GM21619 (cell line): Measurements from ENCODE around the gene LPCAT4.

Experiments used
- ATAC-seq: cut with Tn5 transposase; IDR thresholded peaks from one replicate; pipeline ENCODE4 v1.9.1; 2021; ENCODE audit not compliant: unreplicated experiment

LPCAT4 gene

GRCh38 chr15:34337557-34338306, 29.3 kb downstream of the LPCAT4 start, which contains the start of gene SLC12A6:
Gene SLC12A6, minus strand, starts transcription at chr15:34337781. Its CDS starts 1,101 bp downstream, at chr15:34336680.
- ATAC-seq = peak; percentile 70

- ATAC-seq = peak; percentile 9
Observed at GRCh38 chr15:34336991-34337556, 29.9 kb downstream of the LPCAT4 start.

GRCh38 chr15:34336231-34336990, 30.6 kb downstream of the LPCAT4 start:
- ATAC-seq = no peak

GRCh38 chr15:34335176-34336032, 31.6 kb downstream of the LPCAT4 start:
- ATAC-seq = no peak

- ATAC-seq = no peak
Observed at GRCh38 chr15:34334672-34335071, 32.3 kb downstream of the LPCAT4 start.

- no peak for ATAC-seq
Observed at GRCh38 chr15:34332553-34333120, 34.4 kb downstream of the LPCAT4 start.

GRCh38 chr15:34331809-34332208, 35.2 kb downstream of the LPCAT4 start:
- no peak for ATAC-seq

- no peak for ATAC-seq
Observed at GRCh38 chr15:34330279-34330678, 36.7 kb downstream of the LPCAT4 start.

GRCh38 chr15:34329006-34329405, 38.0 kb downstream of the LPCAT4 start:
- no peak for ATAC-seq

- ATAC-seq = no peak
Observed at GRCh38 chr15:34327906-34328305, 39.1 kb downstream of the LPCAT4 start.

- no peak for ATAC-seq
Observed at GRCh38 chr15:34325368-34325767, 41.6 kb downstream of the LPCAT4 start.

GRCh38 chr15:34324933-34325332, 42.1 kb downstream of the LPCAT4 start:
- no peak for ATAC-seq

- no peak for ATAC-seq
Observed at GRCh38 chr15:34323217-34323616, 43.8 kb downstream of the LPCAT4 start.

GRCh38 chr15:34318277-34319079, 48.5 kb downstream of the LPCAT4 start:
- ATAC-seq = peak; percentile 62

- no peak for ATAC-seq
Observed at GRCh38 chr15:34314491-34315490, 52.2 kb downstream of the LPCAT4 start.

- no peak for ATAC-seq
Observed at GRCh38 chr15:34311563-34311962, 55.4 kb downstream of the LPCAT4 start.
